HepG2 (cell line): ENCODE measurements around the gene POMGNT2. TPM values are rescaled to one million over a fixed set of nuclear protein-coding genes. Genes with fewer than 3 reads are reported as not detected.
A peak's percentile ranks its signal among the peaks of the same experiment; 100 is the strongest.

Experiments used
- ARID4A ChIP-seq: sonication (generic); formaldehyde crosslinking; IDR thresholded peaks from 2 replicates; pipeline ENCODE4 v1.5.0; 2020; ENCODE audit warnings: mild to moderate bottlenecking, missing genetic modification reagents, borderline replicate concordance
- ATF5 ChIP-seq: sonication (generic); formaldehyde crosslinking; IDR thresholded peaks from 2 replicates; pipeline ENCODE4 v1.4.0; 2020; ENCODE audit warnings: mild to moderate bottlenecking, low read depth, missing genetic modification reagents
- CENPT ChIP-seq: sonication (generic); formaldehyde crosslinking; IDR thresholded peaks from 2 replicates; pipeline ENCODE4 v1.8.0; 2022; ENCODE audit warnings: low read depth, mild to moderate bottlenecking, moderate library complexity, missing genetic modification reagents
- DZIP1 ChIP-seq: sonication (generic); formaldehyde crosslinking; IDR thresholded peaks from 2 replicates; pipeline ENCODE4 v1.5.0; 2020; ENCODE audit warnings: mild to moderate bottlenecking, missing genetic modification reagents
- HOXD1 ChIP-seq: sonication (generic); formaldehyde crosslinking; IDR thresholded peaks from 2 replicates; pipeline ENCODE4 v1.5.0; 2020; ENCODE audit warnings: missing genetic modification reagents
- KLF12 ChIP-seq: sonication (generic); formaldehyde crosslinking; IDR thresholded peaks from 2 replicates; pipeline ENCODE4 v1.4.0; 2020; ENCODE audit warnings: missing genetic modification reagents, borderline replicate concordance
- PHF8 ChIP-seq: sonication (generic); formaldehyde crosslinking; IDR thresholded peaks from 2 replicates; pipeline ENCODE4 v1.5.0; 2020; ENCODE audit warnings: missing genetic modification reagents
- XBP1 ChIP-seq: sonication (generic); formaldehyde crosslinking; IDR thresholded peaks from 2 replicates; pipeline ENCODE4 v1.5.0; 2020; ENCODE audit warnings: missing genetic modification reagents
- ZBTB44 ChIP-seq: sonication (generic); formaldehyde crosslinking; IDR thresholded peaks from 2 replicates; pipeline ENCODE4 v1.4.0; 2020; ENCODE audit warnings: missing genetic modification reagents
- ZFX ChIP-seq: sonication (generic); formaldehyde crosslinking; IDR thresholded peaks from 2 replicates; pipeline ENCODE4 v1.4.0; 2020; ENCODE audit warnings: mild to moderate bottlenecking, low read depth, missing genetic modification reagents, moderate library complexity
- ZNF232 ChIP-seq: sonication (generic); formaldehyde crosslinking; IDR thresholded peaks from 2 replicates; pipeline ENCODE4 v1.4.0; 2020; ENCODE audit warnings: missing genetic modification reagents, borderline replicate concordance
- ZNF547 ChIP-seq: sonication (generic); formaldehyde crosslinking; IDR thresholded peaks from 2 replicates; pipeline ENCODE4 v1.5.1; 2020; ENCODE audit warnings: mild to moderate bottlenecking, missing genetic modification reagents
- ZNF704 ChIP-seq: sonication (generic); formaldehyde crosslinking; IDR thresholded peaks from 2 replicates; pipeline ENCODE4 v1.8.1; 2023; ENCODE audit warnings: mild to moderate bottlenecking, inconsistent platforms, moderate library complexity, missing genetic modification reagents, borderline replicate concordance
- ZNF746 ChIP-seq: sonication (generic); formaldehyde crosslinking; IDR thresholded peaks from 2 replicates; pipeline ENCODE4 v1.8.0; 2022; ENCODE audit warnings: mild to moderate bottlenecking, missing genetic modification reagents
- ZNF782 ChIP-seq: sonication (generic); formaldehyde crosslinking; IDR thresholded peaks from 2 replicates; pipeline ENCODE4 v1.4.0; 2020; ENCODE audit warnings: missing genetic modification reagents, mild to moderate bottlenecking, borderline replicate concordance
- ZNF790 ChIP-seq: sonication (generic); formaldehyde crosslinking; IDR thresholded peaks from 2 replicates; pipeline ENCODE4 v1.8.0; 2022; ENCODE audit warnings: missing genetic modification reagents, mild to moderate bottlenecking, borderline replicate concordance
- ZNF816 ChIP-seq: sonication (generic); formaldehyde crosslinking; IDR thresholded peaks from 2 replicates; pipeline ENCODE4 v1.8.0; 2022; ENCODE audit warnings: missing genetic modification reagents, mild to moderate bottlenecking, borderline replicate concordance
- polyA plus RNA-seq, 8 experiments: library from polyadenylated mRNA; depleted of rRNA in 3 of 8; stranded (reverse) in 7 of 8; unstranded in 1 of 8; fragments of >200 nt; fragmentation: Illumina TruSeq in 4 of 8; extraction: Trizol in 4 of 8; gene quantifications; 2 replicates each; pipeline versions ENCODE4 v1.2.1 to v1.2.3, GENCODE V29; 2011 to 2016; ENCODE audit warnings: low read depth in 4 of 8, missing spikeins in 1 of 8, mixed read lengths in 1 of 8; ENCODE audit not compliant: insufficient read depth in 1 of 8
- total RNA-seq, 5 experiments: library from RNA; depleted of rRNA; stranded (reverse); fragments of >200 nt; fragmentation: Illumina TruSeq; extraction: Trizol; gene quantifications; 2 replicates each; pipeline ENCODE4 v1.2.3, GENCODE V29; 2016; ENCODE audit warnings: low read depth in 1 of 5

Gene POMGNT2
- total and polyA plus RNA-seq, 2 of the 13 experiments (the other 11 are each of a cell fraction or from before 2014, with no cell fraction given): 10.5 to 12.4 TPM

GRCh38 chr3:43105596-43106292 lies at the start of gene POMGNT2 (continued):
- TF ChIP-seq HOXD1: peak; percentile 42; the same call in 1 of the 2 replicates
- TF ChIP-seq ATF5 (CRISPR knock-in tag): no peak
- peak; percentile 84 for TF ChIP-seq ZFX
- TF ChIP-seq CENPT (CRISPR knock-in tag): 0 out of 2 replicates have a peak, but pooled peaks have one; percentile 58
- TF ChIP-seq ZNF746 (CRISPR knock-in tag): no peak
- peak; percentile 71 for TF ChIP-seq PHF8 (CRISPR knock-in tag)
- 0 out of 2 replicates have a peak, but pooled peaks have one; percentile 61 for TF ChIP-seq ZNF816
- peak; percentile 22; the same call in 1 of the 2 replicates for TF ChIP-seq ARID4A (CRISPR knock-in tag)
- no peak for TF ChIP-seq DZIP1 (CRISPR knock-in tag)
- TF ChIP-seq ZNF547 (CRISPR knock-in tag): peak; percentile 74; the same call in 1 of the 2 replicates
- TF ChIP-seq ZBTB44 (CRISPR knock-in tag): 0 out of 2 replicates have a peak, but pooled peaks have one; percentile 19
- no peak for TF ChIP-seq XBP1 (CRISPR knock-in tag)
- TF ChIP-seq ZNF790 (CRISPR knock-in tag): peak; percentile 76; the same call in 1 of the 2 replicates
- 0 out of 2 replicates have a peak, but pooled peaks have one; percentile 27 for TF ChIP-seq ZNF704
- TF ChIP-seq ZNF232 (CRISPR knock-in tag): 0 out of 2 replicates have a peak, but pooled peaks have one; percentile 48
- peak; percentile 32; the same call in 1 of the 2 replicates for TF ChIP-seq KLF12 (CRISPR knock-in tag)
- peak; percentile 61; the same call in 1 of the 2 replicates for TF ChIP-seq ZNF782 (CRISPR knock-in tag)
